GM19467 (cell line): ENCODE results near the gene USP50.
"Not testable (repeated sequence)": the region's sequence is repeated elsewhere in the genome, so short reads cannot be mapped to it uniquely, and the experiment has no call there.

Source experiments
- ATAC-seq: cut with Tn5 transposase; IDR thresholded peaks from one replicate; pipeline ENCODE4 v1.9.1; 2021; ENCODE audit warnings: mild to moderate bottlenecking, moderate library complexity; ENCODE audit not compliant: unreplicated experiment

Gene USP50

DNA sequence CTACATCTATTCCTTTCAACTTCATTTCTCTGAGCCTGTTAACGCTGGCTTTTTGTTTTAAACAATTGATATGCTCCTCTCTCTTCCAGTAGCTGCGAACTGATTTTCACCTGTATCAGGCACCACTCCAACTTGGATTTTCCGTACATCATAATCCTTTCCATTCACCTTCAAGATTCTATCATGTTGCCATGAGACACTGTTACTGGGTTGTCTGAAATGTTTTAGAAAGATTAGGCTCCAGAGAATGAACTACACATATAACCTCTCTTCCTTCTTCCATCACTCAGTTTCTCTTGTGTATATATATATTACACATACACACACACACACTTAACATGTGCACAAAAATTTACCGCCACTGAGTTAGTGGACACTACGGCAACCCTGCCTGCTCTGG lies at the start of gene USP50:
TSS of gene USP50 (minus strand) at position 101 of the 400 bp plus-strand sequence. CDS start 141 bp downstream, outside the sequence.
- ATAC-seq = no peak

- no peak for ATAC-seq
These were observed 47.8 kb upstream of the USP50 start for GRCh38 chr15:50594311-50594710.

DNA sequence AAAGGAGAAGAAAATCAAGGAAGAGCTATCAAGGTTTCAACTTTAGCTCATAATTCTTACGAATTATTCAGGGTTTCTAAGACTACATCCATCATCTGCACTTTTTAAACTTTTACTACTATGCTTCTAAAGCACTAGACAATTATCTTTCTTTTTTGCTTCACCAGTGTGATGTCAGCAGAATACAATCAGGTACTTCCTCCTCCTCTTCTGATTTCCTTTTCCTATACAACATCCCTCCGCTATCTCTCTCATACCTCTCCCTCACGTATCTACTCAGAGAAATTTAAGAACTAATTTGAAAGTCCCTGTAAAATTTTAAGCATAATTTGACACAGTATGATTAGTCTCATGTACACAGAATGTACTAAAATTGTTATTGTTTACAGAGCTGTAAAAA lies 47.3 kb upstream of the USP50 start:
- ATAC-seq = no peak

- no peak for ATAC-seq
These were observed 43.8 kb upstream of the USP50 start for GRCh38 chr15:50590288-50590687.

GRCh38 chr15:50577492-50577891 lies 31.0 kb upstream of the USP50 start:
- ATAC-seq = no peak

DNA sequence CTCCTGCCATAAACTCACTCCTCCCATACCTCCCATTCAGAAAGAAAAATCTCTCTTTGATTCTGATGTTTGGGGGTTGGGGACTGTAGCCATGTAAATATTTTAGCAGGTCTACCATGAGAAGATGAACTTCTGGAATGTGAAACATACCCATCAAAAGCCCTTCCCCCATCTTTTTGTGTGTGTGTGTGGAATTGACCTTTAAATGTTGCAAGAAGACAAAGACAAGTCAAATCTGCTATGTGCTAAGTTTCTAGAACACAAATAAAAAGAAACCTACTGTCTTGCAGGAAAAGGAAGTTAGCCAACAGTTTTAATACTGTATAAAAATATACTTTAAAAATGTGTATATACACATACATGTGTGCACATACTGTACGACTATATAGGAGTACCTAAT lies 29.7 kb upstream of the USP50 start:
- no peak for ATAC-seq

DNA sequence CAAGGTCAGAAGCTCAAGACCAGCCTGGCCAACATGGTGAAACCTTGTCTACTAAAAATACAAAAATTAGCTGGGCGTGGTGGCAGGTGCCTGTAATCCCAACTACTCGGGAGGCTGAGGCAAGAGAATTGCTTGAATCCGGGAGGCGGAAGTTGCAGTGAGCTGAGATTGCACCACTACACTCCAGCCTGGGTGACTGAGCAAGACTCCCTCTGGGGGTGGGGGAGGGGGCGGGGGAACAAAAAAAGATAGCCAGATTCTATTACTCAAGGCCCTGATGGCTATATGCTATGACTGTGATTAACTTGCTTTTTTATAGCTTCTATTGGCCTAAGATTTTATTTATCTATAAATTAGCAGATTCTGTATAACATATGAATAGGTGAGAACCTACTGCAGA lies 27.4 kb upstream of the USP50 start:
- not testable (repeated sequence) for ATAC-seq

DNA sequence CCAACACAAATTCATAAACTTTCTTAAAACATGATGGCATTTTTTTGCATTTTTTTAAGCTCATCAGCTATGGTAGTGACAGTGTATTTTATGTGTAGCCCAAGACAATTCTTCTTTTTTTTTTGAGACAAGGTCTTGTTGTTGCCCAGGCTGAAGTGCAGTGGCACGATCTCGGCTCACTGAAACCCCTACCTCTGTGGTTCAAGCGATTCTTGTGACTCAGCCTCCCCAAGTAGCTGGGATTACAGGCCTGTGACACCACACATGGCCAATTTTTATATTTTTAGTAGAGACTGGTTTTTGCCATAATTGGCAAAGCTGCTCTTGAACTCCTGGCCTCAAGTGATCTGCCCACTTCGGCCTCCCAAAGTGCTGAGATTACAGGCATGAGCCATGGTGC lies 17.3 kb upstream of the USP50 start:
- no peak for ATAC-seq

DNA sequence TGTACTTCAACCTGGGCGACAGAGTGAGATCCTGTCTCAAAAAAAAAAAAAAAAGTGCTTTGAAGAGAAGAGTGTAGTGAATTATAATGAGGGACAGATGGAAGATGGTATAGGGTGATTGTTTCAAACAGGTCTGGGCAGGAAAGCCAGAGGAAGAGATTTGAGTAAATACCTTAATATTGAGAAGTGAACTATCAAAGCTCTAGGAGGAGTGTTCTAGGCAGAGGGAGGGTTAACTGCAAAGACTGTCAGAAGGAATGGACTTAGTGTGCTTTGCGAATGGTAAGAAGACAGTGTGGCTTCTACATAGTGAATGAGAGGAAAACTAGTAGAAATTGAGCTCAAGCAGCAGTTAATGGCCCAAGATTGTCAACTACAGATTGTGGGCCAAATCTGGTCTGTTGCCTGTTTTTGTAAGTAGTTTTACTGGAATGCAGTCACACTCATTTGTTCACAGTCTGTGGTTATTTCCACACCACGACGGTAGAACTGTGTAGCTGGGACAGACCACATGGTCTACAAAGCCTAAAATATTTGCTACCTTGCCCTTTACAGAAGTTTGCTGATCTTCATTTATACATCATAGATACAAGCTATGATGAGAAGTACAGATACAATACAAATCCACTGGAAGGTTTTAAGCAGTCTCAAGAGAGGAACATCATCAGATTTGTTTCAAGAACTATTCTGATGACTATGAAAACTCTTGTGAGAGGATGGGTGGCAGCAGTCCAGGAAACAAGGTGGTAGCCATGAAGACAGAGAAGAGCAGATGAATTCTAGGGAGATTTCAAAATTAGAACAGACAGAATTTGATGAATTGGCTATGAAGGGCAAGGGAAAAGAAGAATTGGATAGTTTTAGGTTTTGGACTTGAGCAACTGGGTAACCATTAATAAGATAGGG lies 16.5 kb upstream of the USP50 start:
- no peak for ATAC-seq

DNA sequence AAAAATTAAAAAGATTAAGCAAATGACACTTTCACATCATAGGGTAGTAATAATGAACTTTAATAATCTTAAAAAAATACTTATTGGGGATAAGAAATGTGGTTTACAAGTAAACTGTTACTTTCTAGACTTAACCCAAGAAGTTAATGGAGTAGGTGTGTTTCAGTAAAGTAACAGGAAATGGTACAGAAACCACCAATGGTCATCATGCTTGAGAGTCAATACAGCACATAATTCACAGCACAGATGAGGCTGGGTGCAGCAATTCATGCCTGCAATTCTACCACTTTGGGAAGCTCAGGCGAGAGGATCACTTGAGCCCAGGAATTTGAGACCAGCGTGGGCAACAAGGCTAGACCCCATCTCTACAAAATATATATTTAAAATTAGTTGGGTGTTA lies 11.5 kb upstream of the USP50 start:
- no peak for ATAC-seq

DNA sequence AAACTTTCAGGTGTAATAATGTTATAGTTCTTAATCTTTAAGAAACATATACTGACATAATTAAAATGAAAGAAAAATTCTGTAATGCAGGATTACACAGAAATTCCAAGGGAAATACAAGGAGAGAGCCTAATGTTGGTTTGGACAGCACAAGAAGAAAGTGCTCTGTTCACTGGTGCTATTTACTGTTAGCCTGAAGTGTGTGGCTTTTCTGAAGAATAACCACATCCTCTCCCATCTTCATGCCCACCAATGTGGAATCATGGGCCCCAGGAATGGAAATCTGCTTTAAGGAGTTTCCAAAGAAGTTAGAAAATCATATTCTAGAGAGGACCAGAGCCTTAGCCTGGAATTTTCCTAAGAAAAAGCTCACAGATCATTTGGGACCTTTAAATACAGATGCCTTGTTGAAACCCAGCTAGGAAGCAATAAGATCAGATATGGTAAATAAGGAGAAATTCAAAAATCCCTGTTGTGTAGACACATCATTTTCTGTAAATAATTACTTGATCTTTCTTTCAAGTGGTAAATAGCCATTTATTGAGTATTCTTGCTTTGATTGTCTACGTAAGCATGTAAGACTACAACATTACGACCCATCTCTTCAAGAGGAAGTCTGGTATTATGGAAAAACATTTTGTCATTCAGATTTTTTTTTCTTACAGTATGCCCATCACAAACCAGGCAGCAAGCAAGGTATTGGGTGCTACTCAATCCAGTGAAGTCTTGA lies 10.3 kb upstream of the USP50 start:
- no peak for ATAC-seq

GRCh38 chr15:50552238-50552637 lies 5.8 kb upstream of the USP50 start:
- no peak for ATAC-seq

- no peak for ATAC-seq
These were observed 2.9 kb upstream of the USP50 start for GRCh38 chr15:50549326-50549725.

GRCh38 chr15:50544368-50544767 lies 2.1 kb downstream of the USP50 start:
- no peak for ATAC-seq

DNA sequence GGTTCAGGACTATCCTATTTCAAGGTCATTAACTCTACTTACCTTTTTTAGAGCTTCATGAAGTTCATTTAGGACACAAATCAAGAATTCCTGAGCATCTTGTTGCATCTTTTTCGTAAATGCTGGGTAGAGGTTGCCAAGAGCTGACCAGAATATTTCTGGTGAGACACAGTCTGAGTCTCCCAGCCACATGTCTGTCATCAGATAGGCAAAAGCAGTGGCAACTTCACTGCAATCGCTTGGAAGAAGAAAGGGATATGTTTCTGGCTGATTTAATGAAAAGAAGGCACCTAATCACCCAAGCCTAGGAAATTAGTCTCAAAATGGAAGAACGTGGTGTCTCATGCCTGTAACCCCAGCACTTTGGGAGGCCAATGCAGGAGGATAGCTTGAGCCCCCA lies 2.9 kb downstream of the USP50 start:
- ATAC-seq = no peak

DNA sequence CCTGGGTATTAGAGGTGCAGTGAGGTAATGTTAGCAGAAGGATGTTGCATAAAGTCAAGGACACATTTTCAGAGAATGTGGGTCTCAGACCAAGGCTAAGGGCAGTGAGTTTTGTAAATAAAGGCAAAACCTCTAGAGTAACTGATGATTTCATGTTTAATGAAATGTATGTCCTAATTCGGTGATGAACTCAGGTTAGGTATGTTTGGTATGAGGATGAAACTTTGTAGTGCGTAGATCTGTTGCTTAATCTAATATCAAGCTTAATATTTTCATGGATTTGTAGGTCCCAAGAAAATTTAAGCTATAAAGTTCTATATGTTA lies 3.6 kb downstream of the USP50 start:
- ATAC-seq = no peak

GRCh38 chr15:50531766-50532165 lies 14.7 kb downstream of the USP50 start:
- ATAC-seq = no peak

DNA sequence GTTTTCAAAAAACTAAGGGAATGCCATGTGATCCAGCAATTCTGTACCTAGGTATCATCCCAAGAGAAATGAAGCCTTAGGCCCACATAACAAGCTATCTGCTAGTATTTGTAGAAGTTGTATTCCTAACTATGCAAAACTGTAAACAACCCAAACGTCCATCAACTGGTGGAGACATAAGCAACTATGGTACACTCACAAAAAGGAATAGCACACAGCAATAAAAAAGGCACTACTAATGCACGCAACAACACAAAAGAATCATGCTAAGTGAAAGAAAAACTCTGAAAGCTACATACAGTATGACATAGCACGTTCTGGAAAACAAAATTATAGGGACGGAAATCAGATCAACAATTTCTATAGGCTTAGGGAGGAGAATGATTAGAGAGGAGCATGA lies 15.3 kb downstream of the USP50 start:
- no peak for ATAC-seq

- no peak for ATAC-seq
These were observed 22.6 kb downstream of the USP50 start for GRCh38 chr15:50523851-50524251.

GRCh38 chr15:50519740-50520425 lies 26.6 kb downstream of the USP50 start:
- no peak for ATAC-seq

DNA sequence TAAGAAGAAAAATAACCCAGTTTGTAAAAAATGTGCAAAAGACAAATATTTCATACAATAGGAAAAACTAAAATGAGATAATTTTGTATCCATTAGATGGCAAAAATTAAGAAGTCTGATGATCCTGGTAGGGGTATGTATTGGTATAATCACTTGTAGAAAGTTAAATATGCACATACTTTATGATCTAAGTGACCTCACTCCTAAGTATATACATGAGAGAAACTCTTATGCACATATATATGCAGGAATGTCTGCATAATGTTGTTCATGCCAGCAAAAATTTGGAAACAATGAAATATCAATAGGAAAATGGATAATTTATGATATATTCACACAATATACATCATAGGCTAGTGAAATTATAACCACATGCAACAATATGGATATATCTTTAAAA lies 33.5 kb downstream of the USP50 start:
- ATAC-seq = no peak

DNA sequence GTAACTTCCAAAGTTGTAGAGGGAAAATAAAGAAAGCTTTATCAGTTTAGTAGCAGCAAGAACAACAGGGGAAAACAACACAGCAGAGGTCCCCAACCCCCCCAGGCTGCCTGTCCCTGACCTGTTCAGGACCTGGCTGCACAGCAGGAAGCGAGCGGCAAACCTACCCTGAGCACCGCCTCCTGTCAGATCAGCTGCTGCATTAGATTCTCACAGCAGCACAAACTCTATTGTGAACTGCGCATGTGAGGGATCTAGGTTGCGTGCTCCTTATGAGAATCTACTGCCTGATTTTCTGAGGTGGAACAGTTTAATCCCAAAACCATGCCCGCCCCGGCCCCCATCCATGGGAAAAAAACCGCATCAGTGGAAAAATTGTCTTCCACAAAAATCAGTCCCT lies 40.3 kb downstream of the USP50 start:
- no peak for ATAC-seq
